ENCODE data around the gene C17orf50.
"Not testable (repeated sequence)": the region's sequence is repeated elsewhere in the genome, so short reads cannot be mapped to it uniquely, and the experiment has no call there.

The C17orf50 gene

DNA sequence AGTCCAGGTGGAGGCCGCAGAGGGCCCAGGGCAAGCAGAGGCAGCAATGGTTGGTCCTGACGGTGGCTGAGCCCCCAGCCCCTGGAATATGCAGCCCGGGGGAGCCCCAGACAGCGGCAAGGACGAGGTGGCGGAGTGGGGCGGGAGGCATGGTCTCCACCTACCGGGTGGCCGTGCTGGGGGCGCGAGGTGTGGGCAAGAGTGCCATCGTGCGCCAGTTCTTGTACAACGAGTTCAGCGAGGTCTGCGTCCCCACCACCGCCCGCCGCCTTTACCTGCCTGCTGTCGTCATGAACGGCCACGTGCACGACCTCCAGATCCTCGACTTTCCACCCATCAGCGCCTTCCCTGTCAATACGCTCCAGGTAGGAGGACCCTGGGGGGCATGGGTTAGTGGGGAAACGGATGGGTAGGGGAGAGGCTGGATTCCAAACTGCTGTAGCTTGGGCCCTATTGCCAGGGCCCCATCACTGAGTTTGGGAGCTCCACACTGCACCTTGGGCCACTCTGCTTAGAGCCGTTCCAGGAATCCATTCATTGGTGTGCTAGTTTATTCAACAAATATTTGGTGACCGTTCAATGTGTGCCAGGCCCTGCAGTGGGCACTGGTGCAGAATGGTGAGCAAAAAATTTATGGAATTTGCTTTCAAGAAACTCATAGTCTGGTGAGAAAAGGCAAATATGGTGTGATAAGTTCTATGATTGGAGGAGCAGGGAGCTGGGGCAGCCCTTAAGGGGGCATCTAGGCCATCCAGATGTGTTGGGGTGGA lies 25.5 kb upstream of the C17orf50 start:
- no peak for DNase-seq

DNA sequence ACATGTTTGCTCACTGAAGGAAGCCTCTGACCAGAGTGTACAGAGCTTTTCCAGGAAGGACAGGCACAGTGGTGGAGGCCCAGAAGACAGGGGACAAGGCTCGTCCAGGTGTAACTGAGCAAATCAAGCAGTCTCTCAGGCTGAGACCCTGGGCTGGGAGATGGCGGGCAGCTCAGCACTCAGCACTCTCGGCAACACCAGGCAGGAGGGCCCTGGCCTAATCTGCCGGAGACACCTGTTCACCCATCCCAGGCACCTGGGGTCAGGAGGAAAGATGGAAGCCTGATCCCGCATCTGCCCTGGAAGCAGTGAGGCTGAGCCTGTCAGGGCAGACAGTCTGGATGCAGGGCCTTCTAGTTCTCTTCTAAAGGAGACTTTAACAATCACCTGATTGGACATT lies 24.5 kb upstream of the C17orf50 start:
- DNase-seq = no peak

- no peak for DNase-seq
Measured at GRCh38 chr17:35738519-35739133, 22.1 kb upstream of the C17orf50 start.

DNA sequence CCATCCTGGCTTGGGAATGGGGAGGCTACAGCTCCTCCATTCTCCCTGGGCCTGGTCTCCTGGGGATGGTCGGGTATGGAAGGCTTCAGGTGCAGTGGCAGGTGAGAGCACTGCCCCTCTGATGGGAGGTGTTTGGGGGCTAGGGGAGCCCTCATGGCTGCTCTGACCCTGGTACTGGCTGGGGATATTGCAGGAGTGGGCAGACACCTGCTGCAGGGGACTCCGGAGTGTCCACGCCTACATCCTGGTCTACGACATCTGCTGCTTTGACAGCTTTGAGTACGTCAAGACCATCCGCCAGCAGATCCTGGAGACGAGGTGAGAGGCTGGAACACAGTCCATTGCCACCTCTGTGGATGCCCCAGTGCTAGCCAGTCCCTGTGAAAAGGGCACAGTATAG lies 20.5 kb upstream of the C17orf50 start:
- DNase-seq = no peak

DNA sequence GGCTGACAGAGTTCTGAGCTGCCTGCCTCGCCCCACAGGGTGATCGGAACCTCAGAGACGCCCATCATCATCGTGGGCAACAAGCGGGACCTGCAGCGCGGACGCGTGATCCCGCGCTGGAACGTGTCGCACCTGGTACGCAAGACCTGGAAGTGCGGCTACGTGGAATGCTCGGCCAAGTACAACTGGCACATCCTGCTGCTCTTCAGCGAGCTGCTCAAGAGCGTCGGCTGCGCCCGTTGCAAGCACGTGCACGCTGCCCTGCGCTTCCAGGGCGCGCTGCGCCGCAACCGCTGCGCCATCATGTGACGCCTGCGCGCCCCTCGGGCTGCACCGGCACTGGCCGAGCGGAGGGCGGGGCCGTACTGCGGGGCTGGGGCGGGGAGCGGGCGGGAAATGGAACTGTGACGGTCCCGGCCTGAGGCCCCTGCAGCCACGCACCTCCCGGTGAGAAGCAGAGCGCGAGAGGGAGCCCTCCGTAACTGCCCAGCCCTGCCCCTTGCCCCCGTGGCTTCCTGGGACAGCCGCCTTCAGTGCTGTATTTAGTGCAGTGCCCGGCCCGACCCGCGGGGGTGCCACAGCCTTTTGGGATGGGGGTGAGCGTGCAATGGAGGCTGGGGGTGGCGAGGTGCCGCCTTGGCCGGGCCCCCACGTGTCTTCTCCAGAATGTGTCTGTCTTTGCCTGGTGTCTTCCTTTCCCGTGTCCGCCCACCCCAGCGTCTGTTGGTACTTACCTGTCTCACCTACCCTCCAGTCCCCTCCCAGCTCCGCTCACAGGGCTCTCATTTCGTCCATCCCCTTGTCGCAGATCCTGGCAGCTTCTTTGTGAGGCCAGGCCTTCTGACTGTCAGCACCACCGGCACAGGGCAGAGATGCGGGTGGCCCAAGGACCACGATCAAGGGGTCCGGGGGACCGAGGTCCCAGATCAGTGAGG lies 19.4 kb upstream of the C17orf50 start:
- no peak for DNase-seq

GRCh38 chr17:35742496-35742895 lies 18.2 kb upstream of the C17orf50 start:
- DNase-seq = no peak

GRCh38 chr17:35742896-35743477 lies 17.7 kb upstream of the C17orf50 start:
- DNase-seq = no peak

DNA sequence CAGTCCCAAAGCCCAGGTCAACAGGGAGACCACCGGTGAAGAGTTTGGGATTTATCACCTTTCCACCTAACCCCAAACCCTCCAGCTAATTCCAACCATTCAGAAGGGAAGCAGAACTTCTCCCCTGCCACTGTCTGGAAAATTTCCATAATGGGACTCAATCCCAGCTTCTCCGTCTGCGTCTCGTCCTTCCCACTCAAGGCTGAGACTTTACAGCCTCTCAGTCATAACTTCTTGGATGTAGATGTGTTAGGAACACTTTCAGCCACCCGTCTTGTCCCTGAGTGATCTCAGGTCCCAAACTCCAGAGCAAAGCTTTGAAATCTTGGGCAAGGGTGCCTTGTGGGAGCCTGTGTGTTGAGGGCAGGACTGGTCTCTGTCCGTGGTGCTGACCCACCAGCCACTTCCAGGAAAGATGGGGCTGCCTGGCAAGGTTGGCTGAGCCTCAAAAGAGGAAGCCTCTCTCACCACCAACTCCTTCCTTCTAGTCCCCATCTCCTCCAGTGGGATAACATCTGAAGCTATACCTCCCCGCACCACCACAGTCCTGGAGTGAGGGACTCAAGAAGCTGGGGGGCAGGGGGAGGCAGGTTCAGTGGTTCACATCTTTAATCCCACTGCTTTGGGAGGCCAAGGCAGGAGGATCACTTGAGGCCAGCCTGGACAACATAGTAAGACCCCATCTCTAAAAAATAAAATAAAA lies 16.9 kb upstream of the C17orf50 start:
- no peak for DNase-seq

DNA sequence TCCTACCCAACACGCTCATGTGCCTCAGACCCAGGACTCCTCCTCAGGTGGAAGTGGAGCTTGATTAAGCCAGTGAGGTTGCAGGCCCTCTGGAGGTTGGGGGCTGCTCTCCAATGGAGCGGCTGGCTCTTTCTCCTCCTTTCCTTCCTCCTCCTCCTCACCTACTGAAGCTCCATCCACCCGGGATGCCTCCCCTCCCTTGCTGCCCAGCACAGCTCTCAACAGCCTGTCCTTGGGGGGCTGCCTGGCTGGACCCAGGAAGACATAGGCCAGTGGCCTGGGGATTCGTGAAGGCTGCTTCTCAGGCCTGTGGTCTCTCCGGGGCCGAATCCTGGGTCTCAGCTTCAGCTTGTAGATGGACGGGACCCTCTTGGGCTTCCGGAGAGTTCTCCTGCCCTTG lies 15.9 kb upstream of the C17orf50 start:
- no peak for DNase-seq

GRCh38 chr17:35745246-35745645 lies 15.4 kb upstream of the C17orf50 start:
- DNase-seq = no peak

GRCh38 chr17:35745749-35746320 lies 14.9 kb upstream of the C17orf50 start:
- no peak for DNase-seq

- peak; percentile 41 for DNase-seq
Measured at GRCh38 chr17:35747540-35748017, 13.1 kb upstream of the C17orf50 start.

GRCh38 chr17:35748341-35748841 lies 12.3 kb upstream of the C17orf50 start:
- no peak for DNase-seq

GRCh38 chr17:35748979-35749378 lies 11.7 kb upstream of the C17orf50 start:
- no peak for DNase-seq

GRCh38 chr17:35749560-35750412 lies 10.9 kb upstream of the C17orf50 start:
- DNase-seq = no peak

- no peak for DNase-seq
Measured at GRCh38 chr17:35750526-35751395, 9.9 kb upstream of the C17orf50 start.

- DNase-seq = not testable (repeated sequence)
Measured at GRCh38 chr17:35751541-35751940, 9.1 kb upstream of the C17orf50 start.

- no peak for DNase-seq
Measured at GRCh38 chr17:35752471-35752870, 8.2 kb upstream of the C17orf50 start.

- no peak for DNase-seq
Measured at GRCh38 chr17:35752945-35753764, 7.5 kb upstream of the C17orf50 start, which contains the start of gene GAS2L2. Gene GAS2L2 (minus strand): TSS chr17:35753239. CDS start chr17:35752850, 389 bp downstream.

Measured in DMS 273 treated with DMSO at 0.1 percent for 48 hours (cell line).